ENCODE results near the gene MEP1A.
"Not testable (repeated sequence)": the region's sequence is repeated elsewhere in the genome, so short reads cannot be mapped to it uniquely, and the experiment has no call there.

Gene MEP1A

DNA sequence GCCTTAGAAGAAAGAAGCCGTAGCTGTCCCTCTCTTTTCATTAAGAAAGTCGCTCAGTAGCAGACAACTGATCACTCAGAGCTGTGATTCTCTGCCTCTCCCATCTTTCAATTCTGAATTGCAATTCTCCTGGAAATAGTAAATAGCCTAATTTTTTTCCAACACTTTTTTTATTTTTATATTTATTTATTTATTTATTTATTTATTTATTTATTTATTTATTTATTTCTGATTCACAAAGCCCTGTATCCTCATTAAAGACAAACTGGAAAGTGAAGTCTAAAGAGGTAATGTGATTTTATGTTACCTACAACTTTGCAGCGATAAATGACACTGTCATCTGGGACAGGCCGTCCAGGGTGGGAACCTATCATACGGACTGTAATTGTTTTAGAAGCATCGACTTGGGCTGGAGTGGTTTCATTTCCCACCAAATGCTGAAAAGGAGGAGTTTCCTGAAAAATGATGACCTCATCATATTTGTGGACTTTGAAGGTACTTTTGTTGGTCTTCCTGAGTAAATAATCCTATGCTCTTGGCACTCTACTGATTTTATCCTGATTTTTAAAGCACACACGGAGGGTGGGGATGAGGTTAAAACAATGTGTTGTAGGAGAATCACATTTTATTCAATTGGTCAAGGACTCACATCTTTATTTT lies 41.2 kb downstream of the MEP1A start:
- not testable (repeated sequence) for DNase-seq

- DNase-seq = not testable (repeated sequence)
Observed at GRCh38 chr6:46834991-46835390, 41.8 kb downstream of the MEP1A start.

GRCh38 chr6:46838033-46838432 lies 44.8 kb downstream of the MEP1A start:
- no peak for DNase-seq

- not testable (repeated sequence) for DNase-seq
Observed at GRCh38 chr6:46842252-46842846, 49.2 kb downstream of the MEP1A start.

DNA sequence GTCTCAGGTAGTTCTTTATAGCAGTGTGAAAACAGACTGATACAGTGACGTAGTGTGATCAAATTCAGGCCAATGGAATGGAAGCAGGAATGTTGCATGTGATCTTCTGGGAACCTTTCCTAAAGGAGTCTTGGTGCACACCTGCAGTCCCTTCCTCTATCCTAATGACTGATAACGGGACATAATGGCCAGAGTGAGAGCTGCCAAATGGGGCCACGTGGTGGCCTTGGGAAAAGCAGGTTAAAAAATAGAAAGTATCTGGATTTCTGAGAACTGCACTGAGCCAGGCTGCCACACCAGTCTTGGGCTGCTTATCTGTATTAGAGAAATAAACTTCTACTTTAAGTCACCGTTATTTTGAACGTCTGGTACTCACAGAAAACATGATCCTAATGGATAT lies 51.9 kb downstream of the MEP1A start:
- no peak for DNase-seq

GRCh38 chr6:46848684-46849360 lies 55.6 kb downstream of the MEP1A start:
- DNase-seq = peak; percentile 12 to 50

- DNase-seq = no peak
Observed at GRCh38 chr6:46849361-46849690, 56.1 kb downstream of the MEP1A start.

- no peak for DNase-seq
Observed at GRCh38 chr6:46850792-46851191, 57.6 kb downstream of the MEP1A start.

GRCh38 chr6:46851576-46851975 lies 58.4 kb downstream of the MEP1A start:
- DNase-seq = not testable (repeated sequence)

GRCh38 chr6:46855966-46856365 lies 62.8 kb downstream of the MEP1A start:
- peak in 1 of 2 experiments; percentile 3 for DNase-seq

- DNase-seq = no peak
Observed at GRCh38 chr6:46862381-46862780, 69.2 kb downstream of the MEP1A start.

- DNase-seq = no peak
Observed at GRCh38 chr6:46863791-46864190, 70.6 kb downstream of the MEP1A start.

DNA sequence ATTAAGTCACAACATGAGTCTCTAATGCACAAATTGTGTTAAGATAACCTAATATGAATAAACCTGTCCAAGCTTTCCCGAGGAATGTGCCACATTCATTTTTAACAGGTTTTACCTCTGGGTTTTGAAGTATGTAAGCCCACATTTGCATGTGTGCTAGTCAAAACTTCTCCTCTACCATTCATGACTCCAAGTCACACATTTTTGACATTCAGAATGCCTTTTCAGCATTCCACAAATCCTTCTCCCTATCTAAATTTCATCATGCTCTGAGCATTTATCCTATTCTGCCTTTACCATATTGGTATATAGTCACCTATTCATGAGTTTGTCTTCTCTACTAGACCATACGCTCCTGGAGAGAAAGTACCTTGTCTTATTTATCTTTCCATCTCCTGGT lies 72.0 kb downstream of the MEP1A start:
- no peak for DNase-seq

DNA sequence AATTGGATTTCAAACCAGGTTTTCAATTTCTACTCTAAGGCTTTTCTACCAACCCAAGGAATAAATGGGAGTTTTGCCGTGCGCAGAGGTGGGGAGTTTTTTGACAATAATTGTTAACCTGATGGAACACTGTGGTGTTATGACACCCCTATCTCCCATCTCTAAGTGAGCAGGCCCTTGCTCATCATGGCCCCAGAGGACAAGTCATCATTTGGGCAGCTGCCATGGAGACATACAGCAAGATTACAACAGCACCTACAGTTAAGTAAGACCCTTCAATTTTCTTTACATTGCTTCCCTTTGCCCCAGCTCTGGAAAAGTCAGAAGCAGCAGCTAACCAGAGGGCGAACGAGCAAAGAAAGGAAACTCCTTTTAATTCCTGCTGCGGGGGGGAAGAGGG lies 74.2 kb downstream of the MEP1A start:
- no peak for DNase-seq

GRCh38 chr6:46876126-46876525 lies 82.9 kb downstream of the MEP1A start:
- DNase-seq = no peak

DNA sequence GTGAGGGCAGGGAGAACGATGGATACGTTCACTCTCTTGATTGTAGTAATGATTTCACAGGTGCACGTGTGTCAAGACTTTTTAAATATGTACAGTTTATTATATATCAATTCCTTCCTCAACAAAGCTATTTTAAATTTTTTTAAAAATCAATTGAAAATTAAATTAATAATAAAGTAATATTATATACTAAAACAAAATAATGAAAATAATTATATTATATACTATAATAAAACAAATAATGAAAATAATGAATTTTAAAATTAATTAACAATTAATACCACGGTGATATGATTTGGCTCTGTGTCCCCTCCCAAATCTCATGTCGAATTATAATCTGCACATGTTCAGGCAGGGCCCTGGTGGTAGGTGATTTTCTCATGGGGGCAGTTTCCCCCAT lies 85.8 kb downstream of the MEP1A start:
- DNase-seq = no peak

DNA sequence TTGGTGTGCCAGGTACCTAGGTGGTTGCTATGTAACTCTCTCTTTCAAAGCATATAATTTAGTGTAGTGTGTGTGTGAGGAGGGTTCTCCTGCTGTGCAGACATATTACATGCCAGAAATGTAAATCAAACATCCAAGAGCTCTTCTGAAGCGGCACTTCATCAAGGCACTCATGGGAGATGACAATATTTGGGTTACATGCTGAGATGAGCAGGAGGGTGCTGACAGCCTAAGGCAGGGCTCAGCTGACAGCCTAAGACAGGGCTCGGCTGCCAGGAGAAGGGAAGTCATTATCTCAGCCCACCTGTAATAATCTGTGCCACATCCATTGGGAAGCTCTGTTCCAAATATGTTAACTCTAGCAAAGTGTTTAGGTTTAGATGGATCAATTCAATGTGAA lies 89.5 kb downstream of the MEP1A start:
- peak; percentile 66 to 76 for DNase-seq

GRCh38 chr6:46888031-46888430 lies 94.8 kb downstream of the MEP1A start:
- DNase-seq = no peak

GRCh38 chr6:46888578-46888977 lies 95.4 kb downstream of the MEP1A start:
- no peak for DNase-seq
